ENCODE results near the gene ANO6. TPM values are rescaled to one million over a fixed set of nuclear protein-coding genes. Genes with fewer than 3 reads are reported as not detected.

ANO6 gene
- total RNA-seq, 1 donor from 2014 or later: 48.6 TPM

GRCh38 chr12:45279931-45280830 is 64.3 kb downstream of the ANO6 start:
- peak in 1 of 2 donors; percentile 69 for DNase-seq (ENCODE audit: low read depth in 2 of 2)

GRCh38 chr12:45281994-45282393 is 66.1 kb downstream of the ANO6 start:
- no peak for DNase-seq (ENCODE audit: low read depth in 2 of 2)

GRCh38 chr12:45282411-45282810 is 66.5 kb downstream of the ANO6 start:
- no peak for DNase-seq (ENCODE audit: low read depth in 2 of 2)

- DNase-seq (ENCODE audit: low read depth in 2 of 2): peak in 1 of 2 donors; percentile 40
Observed at GRCh38 chr12:45284096-45284901, 68.4 kb downstream of the ANO6 start.

GRCh38 chr12:45285717-45286116 is 69.8 kb downstream of the ANO6 start:
- no peak for DNase-seq (ENCODE audit: low read depth in 2 of 2)

- no peak for DNase-seq (ENCODE audit: low read depth in 2 of 2)
Observed at GRCh38 chr12:45286621-45287020, 70.7 kb downstream of the ANO6 start.

- DNase-seq (ENCODE audit: low read depth in 2 of 2): no peak
Observed at GRCh38 chr12:45289245-45290215, 73.6 kb downstream of the ANO6 start.

GRCh38 chr12:45290216-45290605 is 74.3 kb downstream of the ANO6 start:
- peak in 1 of 2 donors; percentile 25 for DNase-seq (ENCODE audit: low read depth in 2 of 2)

GRCh38 chr12:45291518-45291917 is 75.6 kb downstream of the ANO6 start:
- DNase-seq (ENCODE audit: low read depth in 2 of 2): no peak

GRCh38 chr12:45292486-45293195 is 76.7 kb downstream of the ANO6 start:
- DNase-seq (ENCODE audit: low read depth in 2 of 2): no peak

GRCh38 chr12:45294906-45295305 is 79.0 kb downstream of the ANO6 start:
- DNase-seq (ENCODE audit: low read depth in 2 of 2): no peak

GRCh38 chr12:45296046-45296586 is 80.2 kb downstream of the ANO6 start:
- DNase-seq (ENCODE audit: low read depth in 2 of 2): no peak

GRCh38 chr12:45298047-45298446 is 82.2 kb downstream of the ANO6 start:
- DNase-seq (ENCODE audit: low read depth in 2 of 2): no peak

- DNase-seq (ENCODE audit: low read depth in 2 of 2): peak; percentile 63 to 82
Observed at GRCh38 chr12:45298721-45299692, 83.1 kb downstream of the ANO6 start.

GRCh38 chr12:45302621-45303369 is 86.9 kb downstream of the ANO6 start:
- DNase-seq (ENCODE audit: low read depth in 2 of 2): peak in 1 of 2 donors; percentile 61

GRCh38 chr12:45303945-45304344 is 88.0 kb downstream of the ANO6 start:
- peak in 1 of 2 donors; percentile 35 for DNase-seq (ENCODE audit: low read depth in 2 of 2)

- DNase-seq (ENCODE audit: low read depth in 2 of 2): peak; percentile 42 to 46
Observed at GRCh38 chr12:45304514-45305178, 88.8 kb downstream of the ANO6 start.

- no peak for DNase-seq (ENCODE audit: low read depth in 2 of 2)
Observed at GRCh38 chr12:45305907-45306306, 90.0 kb downstream of the ANO6 start.

All from lung microvascular endothelial cell (primary cell).